AG04449 (cell line): ENCODE measurements around the gene FSCN2.

Experiments used
- CTCF ChIA-PET: fragments of 350-600 bp; formaldehyde crosslinking; extraction: SDS; loops from one replicate; lab custom pipeline; 2021; ENCODE audit warnings: antibody characterized with exemption; lab: Yijun Ruan, JAX
- POLR2A ChIA-PET: fragments of 400-600, 350-600 bp; formaldehyde crosslinking; extraction: SDS; loops from one replicate; lab custom pipeline; 2020; ENCODE audit warnings: antibody characterized with exemption, inconsistent platforms; lab: Yijun Ruan, JAX
- DNase-seq: peaks from one replicate; pipeline ENCODE4 v3.0.0-alpha.2; 2010; ENCODE audit warnings: low read depth, low spot score
- H3K4me3 ChIP-seq: 2 replicates; pipeline ENCODE4 v1.5.1; 2011; ENCODE audit warnings: low read depth, mild to moderate bottlenecking, control low read depth, low read length
- TF ChIP-seq, protein P1 (sequence below): IDR thresholded peaks from one replicate; pipeline ENCODE4 v1.5.1; 2011; ENCODE audit warnings: mild to moderate bottlenecking, moderate library complexity, low read length, control low read depth, inconsistent platforms; ENCODE audit not compliant: insufficient read depth; ENCODE audit errors: missing control alignments

The FSCN2 gene

GRCh38 chr17:81549031-81549557, 20.9 kb downstream of the FSCN2 start:
- TF ChIP-seq, protein P1, sequence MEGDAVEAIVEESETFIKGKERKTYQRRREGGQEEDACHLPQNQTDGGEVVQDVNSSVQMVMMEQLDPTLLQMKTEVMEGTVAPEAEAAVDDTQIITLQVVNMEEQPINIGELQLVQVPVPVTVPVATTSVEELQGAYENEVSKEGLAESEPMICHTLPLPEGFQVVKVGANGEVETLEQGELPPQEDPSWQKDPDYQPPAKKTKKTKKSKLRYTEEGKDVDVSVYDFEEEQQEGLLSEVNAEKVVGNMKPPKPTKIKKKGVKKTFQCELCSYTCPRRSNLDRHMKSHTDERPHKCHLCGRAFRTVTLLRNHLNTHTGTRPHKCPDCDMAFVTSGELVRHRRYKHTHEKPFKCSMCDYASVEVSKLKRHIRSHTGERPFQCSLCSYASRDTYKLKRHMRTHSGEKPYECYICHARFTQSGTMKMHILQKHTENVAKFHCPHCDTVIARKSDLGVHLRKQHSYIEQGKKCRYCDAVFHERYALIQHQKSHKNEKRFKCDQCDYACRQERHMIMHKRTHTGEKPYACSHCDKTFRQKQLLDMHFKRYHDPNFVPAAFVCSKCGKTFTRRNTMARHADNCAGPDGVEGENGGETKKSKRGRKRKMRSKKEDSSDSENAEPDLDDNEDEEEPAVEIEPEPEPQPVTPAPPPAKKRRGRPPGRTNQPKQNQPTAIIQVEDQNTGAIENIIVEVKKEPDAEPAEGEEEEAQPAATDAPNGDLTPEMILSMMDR = no peak
- ChIA-PET POLR2A (interaction anchor here (1.4 kb wide), 1 partner anchor 9 kb away, joined by 3 read pairs; no protein-coding TSS in a partner anchor), CTCF (interaction anchor here (0.7 to 1.0 kb wide), 2 partner anchors 52 to 54 kb away, joined by 3 to 4 read pairs; no protein-coding TSS in a partner anchor)
- no peak overlapping the region for H3K4me3 ChIP-seq
- DNase-seq = no peak

GRCh38 chr17:81549826-81550225, 21.6 kb downstream of the FSCN2 start:
- TF ChIP-seq, protein P1 = no peak
- POLR2A ChIA-PET = interaction anchor here (1.4 kb wide), 1 partner anchor 10 kb away, joined by 3 read pairs; no protein-coding TSS in a partner anchor
- DNase-seq = no peak
- no peak overlapping the region for H3K4me3 ChIP-seq
- CTCF ChIA-PET = interaction anchor here (6.8 kb wide), 1 partner anchor 51 kb away, joined by 89 read pairs; no protein-coding TSS in a partner anchor

- H3K4me3 ChIP-seq = no peak overlapping the region
- TF ChIP-seq, protein P1 = no peak
- POLR2A ChIA-PET = no interaction called here
- no peak for DNase-seq
- CTCF ChIA-PET = interaction anchor here (6.8 kb wide), 1 partner anchor 51 kb away, joined by 89 read pairs; no protein-coding TSS in a partner anchor
Measured at GRCh38 chr17:81550285-81550684, 22.1 kb downstream of the FSCN2 start.

DNA sequence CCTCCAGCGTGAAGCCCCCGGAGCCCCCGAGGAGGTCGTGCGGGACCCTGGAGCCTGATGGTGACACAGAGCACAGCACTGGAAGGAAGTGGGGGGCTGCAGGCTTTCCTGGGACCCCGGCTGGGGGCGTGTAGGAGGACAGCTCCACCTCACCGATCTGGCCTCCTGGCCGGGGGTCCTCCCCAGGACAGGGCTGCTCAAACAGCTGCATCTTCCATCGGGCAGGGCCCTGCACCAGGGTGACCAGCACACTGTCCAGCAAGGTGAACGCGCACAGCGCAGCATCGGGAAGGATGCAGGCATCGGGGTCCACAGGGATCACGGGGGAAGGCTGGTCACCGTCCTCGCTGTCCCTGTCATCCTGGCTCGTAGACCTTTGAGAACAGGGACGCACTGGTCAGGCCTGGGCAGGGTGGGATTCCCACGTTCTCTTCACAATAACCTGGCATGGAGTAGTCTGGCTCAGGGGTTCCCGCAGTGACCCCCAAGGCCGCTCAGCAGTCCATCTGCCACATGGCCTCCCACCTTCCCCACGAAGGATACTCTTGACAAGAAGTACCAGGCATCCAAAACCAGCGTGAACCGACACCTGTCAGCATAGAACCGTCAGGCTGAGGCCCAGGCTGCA, 22.8 kb downstream of the FSCN2 start:
- POLR2A ChIA-PET = interaction anchor here (0.6 kb wide), 1 partner anchor 20 kb away, joined by 3 read pairs; no protein-coding TSS in a partner anchor
- CTCF ChIA-PET = interaction anchor here (0.9 to 6.8 kb wide), 3 partner anchors 14 to 50 kb away, joined by 3 to 89 read pairs (median 4); no protein-coding TSS in a partner anchor
- H3K4me3 ChIP-seq = peak overlapping the region; percentile 91
- no peak for DNase-seq
- TF ChIP-seq, protein P1 = no peak

DNA sequence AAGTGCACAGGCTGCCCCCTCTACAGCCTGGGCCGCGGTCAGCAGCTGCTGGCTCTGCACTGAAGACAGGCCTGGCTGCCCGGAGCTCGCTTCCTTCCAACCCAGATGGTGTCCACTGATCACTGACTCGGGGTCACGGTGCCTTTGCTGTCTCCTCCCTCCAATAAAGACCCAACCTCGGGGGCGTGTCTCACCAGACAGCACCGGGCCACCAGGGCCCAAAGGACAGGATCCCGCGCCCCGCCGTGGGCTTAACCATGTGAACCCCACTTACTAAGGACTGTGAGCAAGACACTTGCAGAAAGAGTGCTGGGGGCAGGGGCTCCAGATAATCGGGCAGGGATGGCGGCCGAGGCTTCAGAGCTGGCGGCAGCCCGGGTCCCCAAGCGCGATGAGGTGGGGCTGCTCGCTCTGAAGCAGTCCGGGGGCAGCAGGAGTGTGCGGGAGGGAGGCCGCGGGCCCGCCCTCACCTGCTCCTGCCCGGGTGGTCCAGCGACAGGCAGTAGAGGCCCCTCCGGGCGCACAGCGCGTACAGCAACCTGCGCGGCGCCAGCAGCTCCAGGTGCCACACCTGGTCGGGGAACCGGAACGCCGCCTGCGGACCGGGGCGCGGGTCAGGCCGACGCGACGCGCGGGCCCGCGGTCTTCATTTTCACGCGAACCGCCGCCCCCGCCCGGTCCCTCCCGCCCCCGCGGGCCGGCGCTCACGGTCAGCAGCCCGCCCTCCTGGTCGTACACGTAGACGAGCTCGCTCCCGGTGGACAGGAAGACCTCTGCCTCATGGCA, 23.5 kb downstream of the FSCN2 start:
- no peak for DNase-seq
- CTCF ChIA-PET = interaction anchor here (0.7 to 6.8 kb wide), 7 partner anchors 10 to 64 kb away, joined by 3 to 89 read pairs (median 4); no protein-coding TSS in a partner anchor
- TF ChIP-seq, protein P1 = no peak
- peak overlapping the region; percentile 91 for H3K4me3 ChIP-seq
- POLR2A ChIA-PET = interaction anchor here (0.6 to 3.9 kb wide), 9 partner anchors 10 to 96 kb away, joined by 3 to 33 read pairs (median 4); partner anchors contain the start of gene ACTG1
